ENCODE measurements around the gene CFAP410.
A peak's percentile ranks its signal among the peaks of the same experiment; 100 is the strongest.
"Not testable (repeated sequence)": the region's sequence is repeated elsewhere in the genome, so short reads cannot be mapped to it uniquely, and the experiment has no call there.

DNA sequence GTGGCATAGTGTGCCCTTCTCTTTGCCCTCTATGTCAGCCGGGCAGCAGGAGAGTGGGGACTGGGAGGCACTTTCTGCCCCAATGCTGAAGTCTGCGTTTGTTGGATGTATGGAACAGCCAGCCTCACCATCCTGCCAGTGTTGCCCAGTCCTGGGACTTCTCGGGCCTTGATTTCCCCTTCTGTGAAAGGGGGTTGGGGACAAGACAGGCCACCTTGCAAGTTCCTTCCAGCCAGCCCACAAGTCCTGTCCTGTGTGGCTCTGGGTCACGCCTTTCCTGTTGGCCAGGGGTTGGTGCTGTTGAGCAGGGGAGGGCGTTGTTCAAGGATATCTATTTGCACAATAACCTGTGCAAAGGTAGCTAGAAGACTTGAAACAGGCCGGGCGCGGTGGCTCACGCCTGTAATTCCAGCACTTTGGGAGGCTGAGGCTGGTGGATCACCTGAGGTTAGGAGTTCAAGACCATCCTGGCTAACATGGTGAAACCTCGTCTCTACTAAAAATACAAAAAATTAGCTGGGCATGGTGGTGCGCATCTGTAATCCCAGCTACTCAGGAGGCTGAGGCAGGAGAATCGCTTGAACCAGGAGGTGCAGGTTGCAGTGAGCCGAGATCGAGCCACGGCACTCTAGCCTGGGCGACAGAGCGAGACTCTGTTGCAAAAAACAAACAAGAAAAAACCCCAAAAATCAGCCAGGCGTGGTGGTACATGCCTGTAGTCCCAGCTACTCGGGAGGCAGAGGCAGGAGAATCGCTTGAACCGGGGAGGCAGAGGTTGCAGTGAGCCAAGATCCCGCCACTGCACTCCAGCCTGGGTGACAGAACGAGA lies 36.4 kb downstream of the CFAP410 start:
- TF ChIP-seq, protein P1, sequence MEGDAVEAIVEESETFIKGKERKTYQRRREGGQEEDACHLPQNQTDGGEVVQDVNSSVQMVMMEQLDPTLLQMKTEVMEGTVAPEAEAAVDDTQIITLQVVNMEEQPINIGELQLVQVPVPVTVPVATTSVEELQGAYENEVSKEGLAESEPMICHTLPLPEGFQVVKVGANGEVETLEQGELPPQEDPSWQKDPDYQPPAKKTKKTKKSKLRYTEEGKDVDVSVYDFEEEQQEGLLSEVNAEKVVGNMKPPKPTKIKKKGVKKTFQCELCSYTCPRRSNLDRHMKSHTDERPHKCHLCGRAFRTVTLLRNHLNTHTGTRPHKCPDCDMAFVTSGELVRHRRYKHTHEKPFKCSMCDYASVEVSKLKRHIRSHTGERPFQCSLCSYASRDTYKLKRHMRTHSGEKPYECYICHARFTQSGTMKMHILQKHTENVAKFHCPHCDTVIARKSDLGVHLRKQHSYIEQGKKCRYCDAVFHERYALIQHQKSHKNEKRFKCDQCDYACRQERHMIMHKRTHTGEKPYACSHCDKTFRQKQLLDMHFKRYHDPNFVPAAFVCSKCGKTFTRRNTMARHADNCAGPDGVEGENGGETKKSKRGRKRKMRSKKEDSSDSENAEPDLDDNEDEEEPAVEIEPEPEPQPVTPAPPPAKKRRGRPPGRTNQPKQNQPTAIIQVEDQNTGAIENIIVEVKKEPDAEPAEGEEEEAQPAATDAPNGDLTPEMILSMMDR (IDR thresholded peaks at IDR 0.05 in 8 of 11, conservative IDR thresholded peaks at IDR 0.05 in 3 of 11): peak in 2 of 11 experiments; percentile 21 to 22
- not testable (repeated sequence) for TF ChIP-seq POLR2A, POLR2AphosphoS5 (IDR thresholded peaks at IDR 0.05)

Measured in spleen (tissue), 7 donors.